Activated T-helper 17 cell treated with anti-CD3 and anti-CD28 coated beads, Interleukin-2, amount 50 U/mL, for 72 hours (primary cell): ENCODE data around the gene CIB1. TPM values are rescaled to one million over a fixed set of nuclear protein-coding genes. Genes with fewer than 3 reads are reported as not detected.

ENCODE experiments used
- ATAC-seq: fragments of 150-1000 bp; cut with Tn5 transposase; replicated peaks from 2 replicates; pipeline ENCODE4 v1.10.0; 2021; ENCODE audit warnings: mild to moderate bottlenecking, moderate library complexity
- H3K27ac Mint-ChIP-seq: one replicate; pipeline ENCODE4 v1.8.0; 2022; ENCODE audit warnings: mixed read lengths
- H3K27me3 Mint-ChIP-seq: one replicate; pipeline ENCODE4 v1.8.0; 2022; ENCODE audit warnings: mixed read lengths
- H3K36me3 Mint-ChIP-seq: one replicate; pipeline ENCODE4 v1.8.0; 2022; ENCODE audit warnings: low read depth, mild to moderate bottlenecking, mixed read lengths
- H3K4me1 Mint-ChIP-seq: one replicate; pipeline ENCODE4 v1.8.0; 2022; ENCODE audit warnings: mixed read lengths
- H3K4me3 Mint-ChIP-seq: one replicate; pipeline ENCODE4 v1.8.0; 2022; ENCODE audit warnings: mild to moderate bottlenecking, mixed read lengths
- H3K9me3 Mint-ChIP-seq: one replicate; pipeline ENCODE4 v1.8.0; 2022; ENCODE audit warnings: mixed read lengths
- total RNA-seq, 2 donors: library from RNA; stranded (reverse); gene quantifications; one replicate each; pipeline ENCODE4 v1.2.3, GENCODE V29; 2022

CIB1 gene
- total RNA-seq, 2 donors from 2014 or later, result 128 to 163 TPM

DNA sequence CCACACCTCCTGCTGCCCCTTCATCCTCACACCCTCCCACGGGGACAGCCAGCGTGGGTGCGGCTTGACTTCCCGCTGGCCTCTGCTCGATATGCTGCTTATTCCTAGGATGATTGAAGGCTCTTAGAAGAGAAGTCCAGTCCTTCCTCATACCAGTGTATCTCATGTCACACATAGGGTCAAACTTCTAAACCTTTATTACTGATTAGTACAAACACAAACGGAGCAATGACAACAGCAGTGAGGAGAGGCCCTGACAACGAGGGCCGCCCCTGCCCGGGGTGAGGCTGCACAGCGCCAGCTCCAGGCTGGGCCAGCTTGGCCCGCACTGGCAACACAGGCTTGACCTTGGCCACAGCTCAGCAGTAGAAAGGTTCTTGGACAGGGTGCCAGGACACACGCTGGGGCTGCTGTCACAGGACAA is 3.7 kb downstream of the CIB1 start:
- peak overlapping the region; percentile 98 for H3K4me3 Mint-ChIP-seq
- no peak for ATAC-seq
- peaks cover 14% of the 10 kb centered on the region for H3K4me1 Mint-ChIP-seq
- H3K27me3 Mint-ChIP-seq, result no peaks in the 10 kb centered on the region
- H3K27ac Mint-ChIP-seq, result peak overlapping the region; percentile 90
- no peaks in the 10 kb centered on the region for H3K9me3 Mint-ChIP-seq
- peaks cover 66% of the 10 kb centered on the region for H3K36me3 Mint-ChIP-seq

DNA sequence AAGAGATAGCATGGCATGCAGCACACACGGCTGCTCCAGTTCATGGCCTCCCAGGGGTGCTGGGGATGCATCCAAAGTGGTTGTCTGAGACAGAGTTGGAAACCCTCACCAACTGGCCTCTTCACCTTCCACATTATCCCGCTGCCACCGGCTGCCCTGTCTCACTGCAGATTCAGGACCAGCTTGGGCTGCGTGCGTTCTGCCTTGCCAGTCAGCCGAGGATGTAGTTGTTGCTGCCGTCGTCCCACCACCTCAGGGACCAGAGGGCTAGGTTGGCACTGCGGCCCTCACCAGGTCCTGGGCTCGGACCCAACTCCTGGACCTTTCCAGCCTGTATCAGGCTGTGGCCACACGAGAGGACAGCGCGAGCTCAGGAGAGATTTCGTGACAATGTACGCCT is 4.8 kb downstream of the CIB1 start:
- Mint-ChIP-seq H3K27ac (peak overlapping the region; percentile 90), H3K36me3 (peaks cover 77% of the 10 kb centered on the region), H3K9me3 (no peaks in the 10 kb centered on the region), H3K4me1 (peaks cover 14% of the 10 kb centered on the region), H3K27me3 (no peaks in the 10 kb centered on the region), H3K4me3 (no peak overlapping the region)
- ATAC-seq, result no peak

DNA sequence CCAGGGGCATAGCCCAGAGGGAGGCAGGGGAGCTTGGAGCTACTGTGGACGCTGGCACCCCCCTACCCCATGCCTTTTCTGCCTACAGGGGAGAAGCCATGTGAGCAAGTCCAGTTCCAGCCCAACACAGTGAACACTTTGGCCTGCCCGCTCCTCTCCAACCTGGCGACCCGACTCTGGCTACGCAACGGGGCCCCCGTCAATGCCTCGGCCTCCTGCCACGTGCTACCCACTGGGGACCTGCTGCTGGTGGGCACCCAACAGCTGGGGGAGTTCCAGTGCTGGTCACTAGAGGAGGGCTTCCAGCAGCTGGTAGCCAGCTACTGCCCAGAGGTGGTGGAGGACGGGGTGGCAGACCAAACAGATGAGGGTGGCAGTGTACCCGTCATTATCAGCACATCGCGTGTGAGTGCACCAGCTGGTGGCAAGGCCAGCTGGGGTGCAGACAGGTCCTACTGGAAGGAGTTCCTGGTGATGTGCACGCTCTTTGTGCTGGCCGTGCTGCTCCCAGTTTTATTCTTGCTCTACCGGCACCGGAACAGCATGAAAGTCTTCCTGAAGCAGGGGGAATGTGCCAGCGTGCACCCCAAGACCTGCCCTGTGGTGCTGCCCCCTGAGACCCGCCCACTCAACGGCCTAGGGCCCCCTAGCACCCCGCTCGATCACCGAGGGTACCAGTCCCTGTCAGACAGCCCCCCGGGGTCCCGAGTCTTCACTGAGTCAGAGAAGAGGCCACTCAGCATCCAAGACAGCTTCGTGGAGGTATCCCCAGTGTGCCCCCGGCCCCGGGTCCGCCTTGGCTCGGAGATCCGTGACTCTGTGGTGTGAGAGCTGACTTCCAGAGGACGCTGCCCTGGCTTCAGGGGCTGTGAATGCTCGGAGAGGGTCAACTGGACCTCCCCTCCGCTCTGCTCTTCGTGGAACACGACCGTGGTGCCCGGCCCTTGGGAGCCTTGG is 5.6 kb downstream of the CIB1 start:
- Mint-ChIP-seq H3K4me1 (peaks cover 14% of the 10 kb centered on the region), H3K36me3 (peaks cover 85% of the 10 kb centered on the region), H3K27ac (no peak overlapping the region), H3K27me3 (no peaks in the 10 kb centered on the region), H3K9me3 (no peaks in the 10 kb centered on the region), H3K4me3 (no peak overlapping the region)
- ATAC-seq, result no peak

DNA sequence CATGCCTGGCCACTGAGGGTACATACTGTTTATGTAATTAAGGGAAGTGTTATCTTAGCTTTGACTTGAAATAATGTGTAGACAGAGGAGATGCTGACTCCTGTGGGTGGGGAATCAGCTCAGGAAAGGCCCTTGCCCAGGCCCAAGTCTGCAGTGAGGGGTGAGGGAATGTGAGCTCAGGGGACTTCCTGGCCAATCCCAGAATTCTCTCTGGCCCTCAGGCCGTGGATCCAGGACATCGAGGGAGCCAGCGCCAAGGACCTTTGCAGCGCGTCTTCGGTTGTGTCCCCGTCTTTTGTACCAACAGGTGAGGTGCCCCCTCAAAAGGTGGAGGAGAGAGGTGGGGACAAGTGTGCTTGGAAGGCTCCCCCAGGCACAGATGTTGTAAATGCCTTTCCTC is 6.4 kb downstream of the CIB1 start:
- Mint-ChIP-seq H3K27me3 (no peaks in the 10 kb centered on the region), H3K9me3 (no peaks in the 10 kb centered on the region), H3K36me3 (peaks cover 77% of the 10 kb centered on the region), H3K4me3 (no peak overlapping the region), H3K4me1 (peaks cover 12% of the 10 kb centered on the region), H3K27ac (no peak overlapping the region)
- no peak for ATAC-seq

DNA sequence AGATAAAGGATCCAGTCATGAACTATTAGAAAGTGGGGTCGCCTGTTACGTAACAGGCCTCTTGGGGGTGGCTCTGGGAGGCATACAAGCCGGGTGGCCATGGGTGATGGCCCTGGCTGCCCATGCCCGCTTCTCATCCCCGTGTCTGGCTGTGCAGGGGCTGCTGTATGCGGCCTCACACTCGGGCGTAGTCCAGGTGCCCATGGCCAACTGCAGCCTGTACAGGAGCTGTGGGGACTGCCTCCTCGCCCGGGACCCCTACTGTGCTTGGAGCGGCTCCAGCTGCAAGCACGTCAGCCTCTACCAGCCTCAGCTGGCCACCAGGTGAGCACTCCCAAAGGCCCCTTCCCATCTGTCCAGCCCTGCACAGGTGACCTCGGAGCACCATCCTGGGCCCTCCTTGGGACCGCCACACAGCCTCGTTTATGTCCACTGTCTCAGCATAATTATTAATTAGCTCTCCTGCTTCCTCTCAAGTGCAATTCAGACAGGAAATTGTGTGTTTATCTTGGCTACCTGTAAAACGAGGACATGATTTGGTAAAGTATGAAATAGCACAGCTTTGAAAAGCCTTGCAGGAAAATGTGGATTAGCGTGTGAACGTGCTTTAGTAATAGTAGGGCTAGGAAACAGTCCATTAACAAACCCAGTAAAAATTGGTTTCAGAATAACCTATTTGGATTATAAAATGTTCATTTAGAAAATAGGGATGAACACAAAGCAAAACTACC is 8.1 kb downstream of the CIB1 start:
- no peaks in the 10 kb centered on the region for H3K9me3 Mint-ChIP-seq
- H3K4me3 Mint-ChIP-seq, result no peak overlapping the region
- no peaks in the 10 kb centered on the region for H3K27me3 Mint-ChIP-seq
- peak overlapping the region; percentile 68 for H3K27ac Mint-ChIP-seq
- H3K4me1 Mint-ChIP-seq, result no peaks in the 10 kb centered on the region
- ATAC-seq, result no peak
- peaks cover 60% of the 10 kb centered on the region for H3K36me3 Mint-ChIP-seq

DNA sequence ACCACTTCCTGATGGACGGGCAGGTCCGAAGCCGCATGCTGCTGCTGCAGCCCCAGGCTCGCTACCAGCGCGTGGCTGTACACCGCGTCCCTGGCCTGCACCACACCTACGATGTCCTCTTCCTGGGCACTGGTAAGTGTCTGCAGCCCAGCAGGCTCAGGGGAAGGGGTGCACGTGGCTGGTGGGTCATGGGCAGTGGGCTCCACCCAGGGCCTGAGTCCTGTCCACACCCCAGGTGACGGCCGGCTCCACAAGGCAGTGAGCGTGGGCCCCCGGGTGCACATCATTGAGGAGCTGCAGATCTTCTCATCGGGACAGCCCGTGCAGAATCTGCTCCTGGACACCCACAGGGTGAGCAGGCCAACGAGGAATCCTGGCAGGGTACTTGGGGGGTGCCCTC is 8.7 kb downstream of the CIB1 start:
- H3K4me1 Mint-ChIP-seq, result no peaks in the 10 kb centered on the region
- H3K36me3 Mint-ChIP-seq, result peaks cover 54% of the 10 kb centered on the region
- H3K4me3 Mint-ChIP-seq, result no peak overlapping the region
- no peak for ATAC-seq
- no peaks in the 10 kb centered on the region for H3K27me3 Mint-ChIP-seq
- no peak overlapping the region for H3K27ac Mint-ChIP-seq
- no peaks in the 10 kb centered on the region for H3K9me3 Mint-ChIP-seq

DNA sequence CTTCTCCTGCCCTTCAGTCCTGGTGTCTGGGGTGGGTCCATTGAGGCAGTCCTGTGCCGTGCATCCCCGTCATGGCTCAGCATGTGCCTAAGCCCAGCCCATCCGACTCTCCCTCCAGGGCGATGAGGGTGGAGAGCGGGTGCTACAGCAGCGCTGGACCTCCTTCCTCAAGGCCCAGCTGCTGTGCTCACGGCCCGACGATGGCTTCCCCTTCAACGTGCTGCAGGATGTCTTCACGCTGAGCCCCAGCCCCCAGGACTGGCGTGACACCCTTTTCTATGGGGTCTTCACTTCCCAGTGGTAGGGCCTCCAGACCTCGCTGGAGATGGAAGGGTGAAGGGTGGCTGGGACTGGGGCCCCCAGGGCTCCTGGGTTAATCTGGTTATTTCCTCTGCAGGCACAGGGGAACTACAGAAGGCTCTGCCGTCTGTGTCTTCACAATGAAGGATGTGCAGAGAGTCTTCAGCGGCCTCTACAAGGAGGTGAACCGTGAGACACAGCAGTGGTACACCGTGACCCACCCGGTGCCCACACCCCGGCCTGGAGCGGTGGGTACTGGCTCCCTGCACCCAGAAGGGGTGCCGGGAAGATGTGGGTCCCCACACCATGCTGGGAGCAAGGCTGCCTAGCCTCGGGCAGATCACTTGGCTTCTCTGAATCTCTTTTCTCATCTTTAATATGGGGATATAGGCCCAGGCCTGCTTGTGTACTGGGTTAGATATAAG is 10.1 kb downstream of the CIB1 start:
- Mint-ChIP-seq H3K27me3 (no peaks in the 10 kb centered on the region), H3K4me1 (peaks cover 7% of the 10 kb centered on the region), H3K4me3 (no peak overlapping the region), H3K9me3 (no peaks in the 10 kb centered on the region), H3K36me3 (peaks cover 48% of the 10 kb centered on the region), H3K27ac (no peak overlapping the region)
- no peak for ATAC-seq

DNA sequence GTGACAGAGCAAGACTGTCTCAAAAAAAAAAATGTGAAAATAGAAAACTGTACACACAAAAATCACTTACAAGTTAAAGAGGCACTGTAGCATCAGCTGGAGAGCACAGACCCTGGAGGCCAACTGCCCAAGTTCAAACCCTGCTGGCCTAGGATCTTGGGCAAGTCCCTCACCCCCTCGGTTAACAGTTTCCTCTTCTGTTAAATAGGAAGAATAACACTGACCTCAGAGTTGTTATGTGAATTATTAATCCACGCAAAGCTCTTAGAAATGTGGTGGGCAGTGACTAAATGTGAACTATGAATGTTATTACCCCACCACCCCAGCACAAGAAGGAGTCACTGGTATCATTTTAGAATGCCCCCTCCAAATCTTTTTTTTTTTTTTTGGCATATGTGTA is 11.2 kb downstream of the CIB1 start:
- Mint-ChIP-seq H3K36me3 (peaks cover 46% of the 10 kb centered on the region), H3K27ac (no peak overlapping the region), H3K9me3 (no peaks in the 10 kb centered on the region), H3K27me3 (no peaks in the 10 kb centered on the region), H3K4me1 (peaks cover 9% of the 10 kb centered on the region), H3K4me3 (no peak overlapping the region)
- ATAC-seq, result no peak

DNA sequence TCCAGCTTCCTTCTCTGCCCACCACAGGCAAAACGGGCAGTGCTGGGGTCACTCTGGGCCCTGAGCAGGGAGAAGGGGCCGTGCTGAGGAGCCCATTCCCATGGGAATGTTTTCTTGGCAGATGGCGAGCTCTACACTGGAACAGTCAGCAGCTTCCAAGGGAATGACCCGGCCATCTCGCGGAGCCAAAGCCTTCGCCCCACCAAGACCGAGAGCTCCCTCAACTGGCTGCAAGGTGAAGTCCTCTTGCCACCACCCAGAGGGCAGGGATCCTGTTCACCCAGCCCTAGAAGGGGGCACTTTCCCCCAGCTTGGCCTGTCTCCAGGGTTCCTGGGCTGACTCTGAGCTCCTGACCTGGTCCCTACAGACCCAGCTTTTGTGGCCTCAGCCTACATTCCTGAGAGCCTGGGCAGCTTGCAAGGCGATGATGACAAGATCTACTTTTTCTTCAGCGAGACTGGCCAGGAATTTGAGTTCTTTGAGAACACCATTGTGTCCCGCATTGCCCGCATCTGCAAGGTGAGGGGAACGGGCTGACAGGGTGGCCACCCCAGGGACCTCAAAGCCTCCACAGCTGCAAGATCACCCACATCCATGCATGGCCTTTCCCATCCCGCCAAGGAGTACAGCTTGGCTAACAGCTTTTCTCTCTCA is 12.4 kb downstream of the CIB1 start:
- Mint-ChIP-seq H3K27me3 (no peaks in the 10 kb centered on the region), H3K9me3 (no peaks in the 10 kb centered on the region), H3K4me1 (peaks cover 10% of the 10 kb centered on the region), H3K36me3 (peaks cover 39% of the 10 kb centered on the region), H3K27ac (no peak overlapping the region), H3K4me3 (no peak overlapping the region)
- peak; percentile 42 for ATAC-seq

DNA sequence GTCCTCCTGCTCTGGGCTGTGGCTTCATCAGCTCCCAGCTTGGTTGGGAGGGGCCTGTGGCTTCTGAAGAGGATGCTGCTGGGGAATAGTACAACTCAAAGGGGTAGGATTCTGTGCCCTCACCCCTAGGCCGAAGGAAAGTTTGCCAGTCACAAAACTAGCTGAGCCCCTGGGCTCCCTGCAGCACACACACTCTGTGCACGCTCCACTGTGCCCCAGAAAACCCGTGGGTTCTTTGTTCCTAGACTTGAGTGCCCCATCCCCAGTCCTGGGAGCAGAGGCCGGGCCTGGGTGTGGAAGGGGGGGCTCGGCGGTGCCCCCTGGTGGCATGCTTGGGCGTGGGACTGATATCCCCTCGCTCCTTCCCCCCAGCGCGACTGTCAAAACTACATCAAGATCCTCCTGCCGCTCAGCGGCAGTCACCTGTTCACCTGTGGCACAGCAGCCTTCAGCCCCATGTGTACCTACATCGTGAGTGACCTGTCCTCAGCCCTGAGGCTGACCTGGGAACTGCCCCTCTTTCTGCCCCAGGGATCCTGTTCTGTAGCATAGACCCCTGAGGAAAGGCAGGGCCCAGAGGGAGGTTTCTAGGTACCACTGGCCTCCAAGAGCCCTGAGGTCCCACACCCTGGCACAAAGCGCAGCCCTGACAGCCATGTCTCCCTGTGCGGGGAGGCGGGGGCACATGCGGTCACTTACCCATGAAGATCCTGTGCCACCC is 14.2 kb downstream of the CIB1 start:
- H3K4me1 Mint-ChIP-seq, result peaks cover 13% of the 10 kb centered on the region
- no peaks in the 10 kb centered on the region for H3K9me3 Mint-ChIP-seq
- H3K36me3 Mint-ChIP-seq, result peaks cover 29% of the 10 kb centered on the region
- no peaks in the 10 kb centered on the region for H3K27me3 Mint-ChIP-seq
- H3K4me3 Mint-ChIP-seq, result no peak overlapping the region
- peak; percentile 63 for ATAC-seq
- H3K27ac Mint-ChIP-seq, result peak overlapping the region; percentile 88

DNA sequence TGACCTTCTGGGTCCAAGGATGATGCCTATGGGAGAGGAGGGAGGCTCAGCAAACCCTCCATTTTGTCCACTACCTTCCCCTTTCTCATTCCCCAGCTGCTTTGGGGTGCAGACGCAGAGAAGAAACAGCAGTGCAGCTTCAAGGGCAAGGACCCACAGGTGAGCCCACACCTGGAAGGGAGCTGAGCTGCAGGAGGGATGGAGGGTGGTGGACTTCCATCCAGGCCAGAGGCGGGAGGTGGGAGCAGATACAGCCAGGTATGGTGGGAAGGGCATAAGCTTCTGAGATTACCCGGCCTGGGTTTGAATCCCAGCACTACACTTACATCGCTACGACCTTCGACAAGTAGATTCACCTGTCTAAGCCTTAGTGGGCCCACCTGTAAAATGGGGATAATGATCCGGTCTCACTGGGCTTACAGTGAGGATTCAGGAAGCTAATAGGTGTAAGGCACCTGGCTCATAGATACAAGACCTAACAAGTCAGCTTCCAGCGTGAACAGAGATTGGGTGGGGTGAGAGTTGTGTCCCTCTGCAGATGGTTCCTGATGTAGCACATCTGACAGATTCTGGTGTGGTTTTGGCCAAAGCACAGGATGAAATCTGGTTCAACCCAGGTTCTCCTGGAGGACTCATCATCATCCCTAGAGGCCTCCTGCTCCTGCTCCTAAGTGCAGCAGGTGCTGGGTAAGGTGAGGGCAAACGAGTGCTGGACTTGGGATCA is 15.9 kb downstream of the CIB1 start:
- Mint-ChIP-seq H3K4me3 (no peak overlapping the region), H3K27me3 (no peaks in the 10 kb centered on the region), H3K36me3 (peaks cover 14% of the 10 kb centered on the region), H3K27ac (peak overlapping the region; percentile 88), H3K9me3 (no peaks in the 10 kb centered on the region), H3K4me1 (peaks cover 13% of the 10 kb centered on the region)
- no peak for ATAC-seq

DNA sequence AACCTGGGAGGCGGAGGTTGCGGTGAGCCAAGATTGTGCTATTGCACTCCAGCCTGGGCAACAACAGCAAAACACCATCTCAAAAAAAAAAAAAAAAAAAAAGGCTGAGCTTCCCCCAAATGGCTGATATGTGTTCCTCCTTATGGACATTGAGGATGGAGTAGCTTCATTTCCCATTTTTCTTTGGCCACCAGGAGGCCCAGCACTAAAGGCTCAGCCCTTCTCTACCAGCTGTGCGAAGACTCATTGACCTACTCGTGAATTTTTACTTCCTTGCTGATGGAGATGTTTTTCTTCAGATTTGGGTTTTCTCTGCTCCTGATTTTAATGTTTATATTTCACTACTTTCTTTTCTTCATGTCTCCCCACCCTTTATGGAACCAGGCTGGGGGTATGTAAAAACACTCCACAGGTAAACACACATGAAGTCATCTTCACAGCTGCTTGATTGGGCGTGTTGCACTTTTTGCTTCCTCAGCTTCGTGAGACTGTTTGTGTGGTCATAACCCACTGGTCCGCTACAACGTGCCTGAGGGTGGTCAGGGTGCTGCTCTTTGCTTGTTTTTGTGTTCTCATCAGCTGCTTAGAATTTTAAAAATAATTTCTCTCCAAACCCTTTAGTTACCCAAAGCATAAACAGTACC is 19.1 kb downstream of the CIB1 start:
- Mint-ChIP-seq H3K36me3 (peaks cover 26% of the 10 kb centered on the region), H3K4me3 (no peak overlapping the region), H3K27ac (no peak overlapping the region), H3K4me1 (peaks cover 26% of the 10 kb centered on the region), H3K9me3 (no peaks in the 10 kb centered on the region), H3K27me3 (no peaks in the 10 kb centered on the region)
- ATAC-seq, result no peak

DNA sequence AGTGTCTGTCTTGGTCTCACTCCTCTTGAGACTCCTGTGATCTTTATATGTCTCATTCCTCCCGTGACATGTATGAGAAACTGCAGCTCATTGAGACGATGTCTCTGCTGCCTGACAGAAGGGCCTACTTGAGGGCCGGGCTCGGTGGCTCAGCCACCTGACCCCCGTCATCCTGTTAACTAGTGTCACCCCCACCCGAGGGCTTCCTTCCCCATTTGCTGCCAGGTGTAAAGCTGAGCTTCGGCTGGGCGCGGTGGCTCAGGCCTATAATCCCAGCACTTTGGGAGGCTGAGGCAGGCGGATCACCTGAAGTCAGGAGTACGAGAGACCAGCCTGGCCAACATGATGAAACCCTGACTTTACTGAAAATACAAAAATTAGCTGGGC is 19.9 kb downstream of the CIB1 start:
- Mint-ChIP-seq H3K27ac (no peak overlapping the region), H3K4me3 (no peak overlapping the region), H3K36me3 (peaks cover 22% of the 10 kb centered on the region), H3K9me3 (no peaks in the 10 kb centered on the region), H3K27me3 (no peaks in the 10 kb centered on the region), H3K4me1 (peaks cover 26% of the 10 kb centered on the region)
- no peak for ATAC-seq
